ENCODE data around the gene GREB1L.

Gene GREB1L

DNA sequence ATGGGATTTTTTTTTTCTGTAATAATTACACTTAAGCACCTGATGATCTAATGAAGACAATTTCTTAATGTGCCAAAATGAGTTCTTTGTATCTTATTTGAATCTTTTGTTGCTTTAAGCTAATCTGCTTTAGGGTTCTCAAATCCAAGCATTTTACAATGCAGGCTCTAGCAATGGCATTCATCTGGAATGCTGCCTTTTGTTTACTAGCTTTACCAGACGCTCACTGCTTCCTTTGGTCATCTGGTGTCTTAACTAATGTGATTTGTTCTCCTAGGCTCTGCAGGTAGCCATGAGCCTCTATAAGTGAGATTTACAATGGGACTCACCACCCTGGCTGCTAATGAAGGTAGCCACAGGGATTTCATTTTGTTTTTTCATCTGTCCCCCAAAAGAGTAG, 100.3 kb downstream of the GREB1L start:
- H3K27ac ChIP-seq: no peak overlapping the region

DNA sequence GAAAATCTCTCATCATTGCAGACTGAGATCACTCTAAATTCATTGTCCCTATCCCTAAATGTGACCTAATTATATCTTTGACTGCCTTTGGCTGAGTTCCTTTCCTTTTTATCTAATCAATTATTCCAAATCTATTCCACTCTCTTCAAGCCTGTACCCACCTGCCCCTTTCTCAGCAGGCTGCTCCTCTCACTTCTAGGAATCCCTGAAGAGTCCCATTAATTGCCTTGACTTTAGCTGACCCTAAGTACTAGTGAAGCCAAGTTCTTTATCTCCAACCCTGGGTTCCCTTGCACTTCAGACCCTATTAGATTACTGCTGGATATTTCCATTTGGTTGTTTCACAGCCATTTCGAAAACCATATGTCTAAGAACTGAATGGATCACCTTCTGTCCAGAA, 102.8 kb downstream of the GREB1L start:
- TF ChIP-seq, protein P1, sequence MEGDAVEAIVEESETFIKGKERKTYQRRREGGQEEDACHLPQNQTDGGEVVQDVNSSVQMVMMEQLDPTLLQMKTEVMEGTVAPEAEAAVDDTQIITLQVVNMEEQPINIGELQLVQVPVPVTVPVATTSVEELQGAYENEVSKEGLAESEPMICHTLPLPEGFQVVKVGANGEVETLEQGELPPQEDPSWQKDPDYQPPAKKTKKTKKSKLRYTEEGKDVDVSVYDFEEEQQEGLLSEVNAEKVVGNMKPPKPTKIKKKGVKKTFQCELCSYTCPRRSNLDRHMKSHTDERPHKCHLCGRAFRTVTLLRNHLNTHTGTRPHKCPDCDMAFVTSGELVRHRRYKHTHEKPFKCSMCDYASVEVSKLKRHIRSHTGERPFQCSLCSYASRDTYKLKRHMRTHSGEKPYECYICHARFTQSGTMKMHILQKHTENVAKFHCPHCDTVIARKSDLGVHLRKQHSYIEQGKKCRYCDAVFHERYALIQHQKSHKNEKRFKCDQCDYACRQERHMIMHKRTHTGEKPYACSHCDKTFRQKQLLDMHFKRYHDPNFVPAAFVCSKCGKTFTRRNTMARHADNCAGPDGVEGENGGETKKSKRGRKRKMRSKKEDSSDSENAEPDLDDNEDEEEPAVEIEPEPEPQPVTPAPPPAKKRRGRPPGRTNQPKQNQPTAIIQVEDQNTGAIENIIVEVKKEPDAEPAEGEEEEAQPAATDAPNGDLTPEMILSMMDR (conservative IDR thresholded peaks at IDR 0.05): no peak
- H3K27ac ChIP-seq: no peak overlapping the region

More for the DNA sequence above, 100.3 kb downstream of the GREB1L start:
- TF ChIP-seq, protein P1 (conservative IDR thresholded peaks at IDR 0.05): no peak

DNA sequence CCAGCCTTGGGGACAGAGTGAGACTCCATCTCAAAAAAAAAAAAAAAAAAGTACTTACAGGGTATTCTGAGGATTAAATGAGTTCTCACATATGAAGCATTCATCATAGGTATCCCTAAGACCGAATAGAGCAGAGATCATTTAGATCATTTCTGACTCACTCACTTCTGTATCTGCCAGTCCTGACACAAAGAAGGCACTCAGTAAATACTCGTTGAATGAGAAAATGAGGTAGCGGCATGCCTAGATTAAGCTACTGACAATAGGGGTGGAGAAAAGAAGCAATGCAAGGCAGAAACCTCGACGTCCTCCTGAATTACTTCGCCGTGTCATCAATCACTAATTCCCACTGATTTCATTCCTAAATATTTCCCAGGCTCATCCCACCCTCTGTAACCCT, 103.8 kb downstream of the GREB1L start:
- H3K27ac ChIP-seq: no peak overlapping the region
- TF ChIP-seq, protein P1 (conservative IDR thresholded peaks at IDR 0.05): no peak

DNA sequence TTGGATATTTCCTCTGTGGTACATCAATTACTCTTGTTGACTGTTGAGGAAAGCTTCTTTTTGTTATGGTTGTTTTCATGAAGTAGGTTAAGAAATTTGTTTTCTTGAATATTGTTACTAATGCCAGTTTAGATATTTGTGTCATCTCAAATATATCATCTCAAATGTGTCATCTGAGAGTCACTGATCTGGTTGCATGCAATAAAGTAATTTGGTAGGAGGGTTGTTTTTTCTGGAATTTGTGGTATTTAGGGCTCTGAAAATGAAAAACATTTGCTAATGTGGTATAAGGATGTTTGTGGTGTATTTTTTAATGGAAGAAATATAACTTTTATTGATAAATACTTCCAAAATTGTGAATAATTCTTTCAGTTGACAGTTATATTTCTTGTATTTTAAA, 117.7 kb downstream of the GREB1L start:
- H3K27ac ChIP-seq: no peak overlapping the region
- TF ChIP-seq, protein P1 (conservative IDR thresholded peaks at IDR 0.05): no peak

DNA sequence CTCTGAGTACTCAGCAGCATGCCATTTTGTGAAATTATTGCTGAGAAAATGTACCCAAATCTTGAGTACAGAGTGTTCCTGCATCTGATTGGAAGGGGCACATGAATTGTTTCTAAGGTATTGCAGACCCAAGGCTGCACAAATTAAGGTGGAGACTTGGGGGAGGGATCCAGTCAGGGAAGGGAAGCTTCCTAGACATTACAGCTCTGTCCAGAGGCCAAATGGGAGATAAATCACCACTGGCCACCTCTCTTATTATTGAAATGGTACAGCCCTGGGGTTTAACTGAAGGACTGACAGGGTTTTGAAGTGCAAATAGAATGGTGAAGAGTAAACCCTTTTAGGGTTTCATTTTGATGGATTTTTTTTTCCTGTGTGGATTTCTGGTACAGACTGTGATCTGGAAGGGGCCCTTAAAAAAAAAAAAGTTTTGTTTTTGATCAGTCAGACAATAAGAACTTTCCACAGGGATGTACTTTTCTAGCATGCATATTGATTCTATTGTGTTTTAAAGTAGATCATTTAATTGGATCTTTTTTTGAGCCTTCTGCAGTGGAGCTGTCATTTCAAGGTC, 119.4 kb downstream of the GREB1L start:
- no peak overlapping the region for H3K27ac ChIP-seq
- TF ChIP-seq, protein P1 (conservative IDR thresholded peaks at IDR 0.05): no peak

DNA sequence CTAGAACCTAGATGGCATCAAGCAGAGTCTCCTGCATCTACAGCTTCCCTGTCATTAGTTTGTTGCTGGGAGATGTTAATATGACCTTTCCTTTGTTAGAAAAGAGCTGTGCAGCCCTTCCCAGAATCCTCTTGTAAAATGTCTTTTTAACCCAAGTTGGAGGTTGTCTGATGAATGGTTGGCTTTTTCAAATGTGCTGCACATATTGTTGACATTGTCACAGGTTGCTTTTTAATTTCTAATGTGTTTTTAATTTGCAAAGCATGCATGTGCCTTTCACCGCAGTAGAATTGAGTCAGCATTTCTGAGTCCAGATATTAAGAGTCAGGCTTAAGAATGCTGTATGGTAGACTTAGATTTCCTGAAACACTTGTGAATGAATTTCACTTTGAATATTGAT, 120.8 kb downstream of the GREB1L start:
- TF ChIP-seq, protein P1 (conservative IDR thresholded peaks at IDR 0.05): no peak
- no peak overlapping the region for H3K27ac ChIP-seq

DNA sequence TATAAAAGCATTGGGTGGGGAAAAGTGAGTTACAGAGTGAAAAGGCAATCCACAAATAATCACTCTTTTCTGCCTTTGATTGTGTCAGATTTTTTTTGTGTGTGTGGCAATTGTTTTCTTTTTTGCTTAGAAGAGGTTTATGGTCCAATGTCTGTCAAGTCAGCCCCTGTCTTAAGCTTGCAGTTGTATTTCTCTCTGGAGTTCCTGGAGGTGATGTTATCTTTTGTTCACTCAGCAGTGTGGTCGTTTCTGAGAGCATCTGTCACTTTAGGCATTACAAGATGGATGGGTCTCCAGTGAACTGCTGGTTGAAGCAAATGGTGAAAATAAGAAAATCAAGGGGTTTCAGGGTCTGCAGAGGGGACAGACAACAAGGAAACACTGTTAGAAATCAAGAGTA, 121.3 kb downstream of the GREB1L start:
- TF ChIP-seq, protein P1 (conservative IDR thresholded peaks at IDR 0.05): no peak
- H3K27ac ChIP-seq: no peak overlapping the region

All from VCaP (cell line).